MM.1S (cell line): ENCODE measurements around the gene SART3.

Experiments
- DNase-seq: peaks from one replicate; pipeline ENCODE4 v3.0.0-alpha.2; 2015
- H2AFZ ChIP-seq: fragments of 300-600 bp; sonication (generic); 2 replicates; pipeline ENCODE4 v1.6.0; 2016; ENCODE audit warnings: antibody characterized with exemption, low read length
- H3F3A ChIP-seq: fragments of 300-600 bp; sonication (generic); 2 replicates; pipeline ENCODE4 v1.6.1; 2016; ENCODE audit warnings: mild to moderate bottlenecking, antibody characterized with exemption, low read length, moderate library complexity, mixed read lengths; ENCODE audit not compliant: insufficient read depth
- H3K27ac ChIP-seq: fragments of 300-600 bp; sonication (generic); 2 replicates; pipeline ENCODE4 v1.5.1; 2016; ENCODE audit warnings: mild to moderate bottlenecking, low read length
- H3K27me3 ChIP-seq: fragments of 300-600 bp; sonication (generic); replicated peaks from 2 replicates; pipeline ENCODE4 v1.6.0; 2016; ENCODE audit warnings: low read length; ENCODE audit not compliant: insufficient read depth
- H3K36me3 ChIP-seq: fragments of 300-600 bp; sonication (generic); replicated peaks from 2 replicates; pipeline ENCODE4 v1.6.1; 2016; ENCODE audit warnings: mild to moderate bottlenecking, low read length, mixed read lengths; ENCODE audit not compliant: insufficient read depth
- H3K4me1 ChIP-seq: fragments of 300-600 bp; sonication (generic); 2 replicates; pipeline ENCODE4 v1.6.1; 2016; ENCODE audit warnings: low read length, mixed read lengths
- H3K4me2 ChIP-seq: fragments of 300-600 bp; sonication (generic); 2 replicates; pipeline ENCODE4 v1.6.0; 2016; ENCODE audit warnings: low read depth, low read length
- H3K4me3 ChIP-seq: fragments of 300-600 bp; sonication (generic); 2 replicates; pipeline ENCODE4 v1.5.1; 2016; ENCODE audit warnings: low read length, mixed read lengths
- H3K79me2 ChIP-seq: fragments of 300-600 bp; sonication (generic); 2 replicates; pipeline ENCODE4 v1.6.1; 2016; ENCODE audit warnings: mixed run types, low read length, mixed read lengths
- H3K9ac ChIP-seq: fragments of 300-600 bp; sonication (generic); 2 replicates; pipeline ENCODE4 v1.6.1; 2016; ENCODE audit warnings: low read length, mixed read lengths
- H3K9me2 ChIP-seq: fragments of 300-600 bp; sonication (generic); replicated peaks from 2 replicates; pipeline ENCODE4 v1.6.1; 2016; ENCODE audit warnings: mild to moderate bottlenecking, low read length, mixed read lengths; ENCODE audit not compliant: insufficient read depth
- H3K9me3 ChIP-seq: fragments of 300-600 bp; sonication (generic); replicated peaks from 2 replicates; pipeline ENCODE4 v1.6.1; 2016; ENCODE audit warnings: mild to moderate bottlenecking, low read length, mixed read lengths; ENCODE audit not compliant: insufficient read depth
- H4K20me1 ChIP-seq: fragments of 300-600 bp; sonication (generic); 2 replicates; pipeline ENCODE4 v1.6.1; 2016; ENCODE audit warnings: mild to moderate bottlenecking, low read length, moderate library complexity, mixed read lengths; ENCODE audit not compliant: insufficient read depth
- EZH2 ChIP-seq: fragments of 300-600 bp; sonication (generic); optimal IDR thresholded peaks from 2 replicates; pipeline ENCODE3; 2017; ENCODE audit warnings: low read depth, mild to moderate bottlenecking, antibody characterized with exemption, low read length, mixed read lengths
- EZH2phosphoT487 ChIP-seq: fragments of 300-600 bp; sonication (generic); IDR thresholded peaks from 2 replicates; pipeline ENCODE4 v1.6.1; 2018; ENCODE audit warnings: antibody characterized with exemption, low read length
- TF ChIP-seq, protein P1 (sequence below): fragments of 300-600 bp; sonication (generic); IDR thresholded peaks from 2 replicates; pipeline ENCODE4 v1.5.1; 2016; ENCODE audit warnings: antibody characterized with exemption, low read length, mixed read lengths

SART3 gene

DNA sequence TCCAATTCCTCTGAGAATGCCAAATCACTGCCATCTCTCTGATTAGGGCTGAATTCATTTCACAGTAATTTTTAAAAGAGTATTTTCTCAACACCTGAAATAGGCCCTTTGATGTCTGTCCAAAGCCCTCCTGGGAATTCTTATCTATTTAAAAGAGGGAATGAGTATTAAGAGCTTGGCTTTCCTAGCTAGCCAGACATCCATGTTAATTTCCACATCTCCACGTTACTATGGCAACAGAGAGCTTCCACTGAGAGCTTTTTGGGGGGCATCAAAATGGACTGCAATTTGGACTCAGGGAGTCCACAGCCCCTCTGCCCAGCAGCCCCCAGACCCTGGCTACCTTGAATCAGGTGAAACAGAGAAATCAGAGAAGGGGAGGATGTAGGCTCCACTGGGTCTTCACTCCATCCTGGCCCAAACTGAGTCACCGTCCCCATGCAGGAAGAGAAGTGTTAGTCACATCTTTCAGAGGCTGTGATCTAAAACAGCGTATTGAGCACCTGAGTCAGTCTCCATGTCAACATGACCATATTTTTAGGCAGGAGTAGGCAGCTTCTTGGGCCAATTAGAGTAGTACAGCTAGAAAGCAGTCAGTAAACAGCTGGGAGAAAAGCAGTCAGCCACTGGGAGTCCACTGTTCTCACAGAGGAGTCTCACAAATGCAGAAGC lies 52.9 kb downstream of the SART3 start:
- no peak for DNase-seq
- H3K27me3 ChIP-seq, result no peaks in the 10 kb centered on the region

DNA sequence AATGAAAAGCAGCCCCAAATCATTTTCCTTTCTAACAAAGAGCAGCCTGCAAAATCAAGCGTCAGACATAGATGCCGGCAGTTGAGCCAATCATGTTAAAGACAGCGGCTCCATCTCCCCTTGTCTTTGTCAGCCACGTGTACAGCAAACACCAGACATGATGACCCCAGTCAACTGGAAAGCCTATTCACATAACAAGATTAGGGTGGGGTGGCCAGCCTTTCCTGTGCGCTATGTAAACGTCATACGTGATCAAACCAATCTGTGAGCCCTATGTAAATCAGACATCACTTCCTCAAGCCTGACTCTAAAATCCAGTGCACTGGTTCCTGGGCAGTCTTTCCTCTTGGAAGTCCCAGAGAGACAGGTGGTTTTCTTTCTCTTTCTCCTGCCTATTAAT lies 55.8 kb downstream of the SART3 start:
- H3F3A ChIP-seq, result no peaks in the 10 kb centered on the region
- no peaks in the 10 kb centered on the region for H3K9me2 ChIP-seq
- no peak overlapping the region for H3K9ac ChIP-seq
- no peaks in the 10 kb centered on the region for H4K20me1 ChIP-seq
- no peak overlapping the region for H2AFZ ChIP-seq
- H3K27me3 ChIP-seq, result no peaks in the 10 kb centered on the region
- H3K27ac ChIP-seq, result no peak overlapping the region
- DNase-seq, result no peak
- H3K4me3 ChIP-seq, result no peak overlapping the region
- no peaks in the 10 kb centered on the region for H3K79me2 ChIP-seq
- no peaks in the 10 kb centered on the region for H3K4me1 ChIP-seq
- no peaks in the 10 kb centered on the region for H3K9me3 ChIP-seq
- TF ChIP-seq, protein P1, sequence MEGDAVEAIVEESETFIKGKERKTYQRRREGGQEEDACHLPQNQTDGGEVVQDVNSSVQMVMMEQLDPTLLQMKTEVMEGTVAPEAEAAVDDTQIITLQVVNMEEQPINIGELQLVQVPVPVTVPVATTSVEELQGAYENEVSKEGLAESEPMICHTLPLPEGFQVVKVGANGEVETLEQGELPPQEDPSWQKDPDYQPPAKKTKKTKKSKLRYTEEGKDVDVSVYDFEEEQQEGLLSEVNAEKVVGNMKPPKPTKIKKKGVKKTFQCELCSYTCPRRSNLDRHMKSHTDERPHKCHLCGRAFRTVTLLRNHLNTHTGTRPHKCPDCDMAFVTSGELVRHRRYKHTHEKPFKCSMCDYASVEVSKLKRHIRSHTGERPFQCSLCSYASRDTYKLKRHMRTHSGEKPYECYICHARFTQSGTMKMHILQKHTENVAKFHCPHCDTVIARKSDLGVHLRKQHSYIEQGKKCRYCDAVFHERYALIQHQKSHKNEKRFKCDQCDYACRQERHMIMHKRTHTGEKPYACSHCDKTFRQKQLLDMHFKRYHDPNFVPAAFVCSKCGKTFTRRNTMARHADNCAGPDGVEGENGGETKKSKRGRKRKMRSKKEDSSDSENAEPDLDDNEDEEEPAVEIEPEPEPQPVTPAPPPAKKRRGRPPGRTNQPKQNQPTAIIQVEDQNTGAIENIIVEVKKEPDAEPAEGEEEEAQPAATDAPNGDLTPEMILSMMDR, result no peak
- no peak for TF ChIP-seq EZH2phosphoT487
- no peak overlapping the region for H3K4me2 ChIP-seq
- no peaks in the 10 kb centered on the region for H3K36me3 ChIP-seq

More for the DNA sequence above, 52.9 kb downstream of the SART3 start:
- no peaks in the 10 kb centered on the region for H3K36me3 ChIP-seq
- no peaks in the 10 kb centered on the region for H3K79me2 ChIP-seq
- H3K4me1 ChIP-seq, result no peaks in the 10 kb centered on the region
- no peak overlapping the region for H3K9ac ChIP-seq
- H3K4me3 ChIP-seq, result no peak overlapping the region
- H4K20me1 ChIP-seq, result no peaks in the 10 kb centered on the region
- no peak overlapping the region for H2AFZ ChIP-seq
- no peaks in the 10 kb centered on the region for H3F3A ChIP-seq
- no peaks in the 10 kb centered on the region for H3K9me3 ChIP-seq
- H3K4me2 ChIP-seq, result no peak overlapping the region
- no peak overlapping the region for H3K27ac ChIP-seq
- H3K9me2 ChIP-seq, result no peaks in the 10 kb centered on the region
- TF ChIP-seq, protein P1, result no peak
- TF ChIP-seq EZH2phosphoT487, result no peak
- no peak for TF ChIP-seq EZH2

DNA sequence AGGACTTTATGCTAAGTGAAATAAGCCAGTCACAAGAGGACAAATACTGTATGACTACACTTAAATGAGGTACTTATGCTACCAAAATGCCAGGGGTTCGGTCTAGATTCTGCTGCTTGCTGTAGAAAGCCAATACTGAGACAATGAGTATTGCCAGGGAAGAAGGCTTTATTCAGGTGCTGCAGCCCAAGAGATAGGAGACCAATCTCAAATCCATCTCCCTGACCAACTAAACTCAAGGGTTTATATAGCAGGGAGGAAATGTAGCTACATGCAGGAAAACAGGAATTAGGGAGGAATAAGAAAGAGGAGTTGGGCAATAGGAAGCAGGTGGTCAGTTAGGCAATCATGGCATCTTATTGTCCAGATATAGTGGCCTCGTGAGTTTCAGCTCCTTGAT lies 58.1 kb downstream of the SART3 start:
- Histone ChIP-seq H3K36me3 (no peaks in the 10 kb centered on the region), H3K4me1 (no peaks in the 10 kb centered on the region), H3K9me2 (no peaks in the 10 kb centered on the region), H3K27me3 (no peaks in the 10 kb centered on the region), H3K27ac (no peak overlapping the region), H3K9me3 (no peaks in the 10 kb centered on the region), H3K79me2 (no peaks in the 10 kb centered on the region), H3K9ac (no peak overlapping the region), H4K20me1 (no peaks in the 10 kb centered on the region), H3F3A (no peaks in the 10 kb centered on the region), H2AFZ (no peak overlapping the region), H3K4me2 (no peak overlapping the region), H3K4me3 (no peak overlapping the region)
- TF ChIP-seq EZH2phosphoT487 (no peak), EZH2 (no peak)
- TF ChIP-seq, protein P1, result no peak
- DNase-seq, result no peak
